Astrocyte (in vitro differentiated cells and primary cell): Measurements from ENCODE around the gene CDK5RAP2.

Experiments used
- CTCF ChIP-seq: IDR thresholded peaks from 2 replicates; pipeline ENCODE4 v1.5.1; 2011; ENCODE audit warnings: low read depth, mild to moderate bottlenecking, inconsistent platforms, low read length, moderate library complexity; ENCODE audit not compliant: insufficient read depth
- EZH2 ChIP-seq: IDR thresholded peaks from 2 replicates; pipeline ENCODE4 v1.6.1; 2012; ENCODE audit warnings: mild to moderate bottlenecking, low read length, inconsistent platforms; ENCODE audit not compliant: insufficient read depth

GRCh38 chr9:120449566-120449965, 130.4 kb downstream of the CDK5RAP2 start:
- TF ChIP-seq CTCF (no peak), EZH2 (no peak)
